ENCODE data around the gene METTL22.

The METTL22 gene

DNA sequence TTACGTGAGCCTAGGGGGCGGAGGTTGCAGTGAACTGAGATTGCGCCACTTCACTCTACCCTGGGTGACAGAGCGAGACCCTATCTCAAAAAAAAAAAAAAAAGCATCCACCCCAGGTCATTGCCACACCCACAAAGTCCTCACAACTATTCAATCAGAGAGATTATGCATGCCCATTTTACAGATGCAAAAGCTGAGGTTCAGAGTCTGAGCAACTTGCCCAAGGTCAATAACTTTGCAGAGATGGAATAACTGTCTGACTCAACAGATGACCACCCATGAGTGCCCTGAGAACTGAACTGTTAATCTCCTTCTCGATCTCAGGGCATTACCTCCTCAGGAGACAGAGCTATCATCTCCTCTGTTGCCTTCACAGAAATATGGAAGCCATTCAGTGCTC, 25.7 kb upstream of the METTL22 start:
- DNase-seq: no peak

DNA sequence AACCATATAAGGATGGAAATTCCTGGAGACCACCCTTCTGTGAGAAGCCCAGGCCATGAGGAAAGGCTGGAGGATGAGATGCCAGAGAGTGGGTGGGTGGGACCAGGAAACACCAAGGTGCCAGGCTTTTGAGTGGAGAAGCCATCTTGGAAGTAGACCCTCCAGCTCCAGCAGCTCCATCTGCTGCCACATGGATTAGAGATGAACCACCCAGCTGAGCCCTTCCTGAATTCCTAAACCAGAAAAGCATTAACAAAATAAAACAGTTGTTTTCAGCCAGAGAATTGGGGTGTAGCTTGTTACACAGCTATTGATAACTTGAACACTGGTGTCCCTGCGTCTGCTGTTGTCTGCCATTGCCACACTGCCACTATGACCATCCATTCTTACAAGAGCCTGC, 24.9 kb upstream of the METTL22 start:
- no peak for DNase-seq

DNA sequence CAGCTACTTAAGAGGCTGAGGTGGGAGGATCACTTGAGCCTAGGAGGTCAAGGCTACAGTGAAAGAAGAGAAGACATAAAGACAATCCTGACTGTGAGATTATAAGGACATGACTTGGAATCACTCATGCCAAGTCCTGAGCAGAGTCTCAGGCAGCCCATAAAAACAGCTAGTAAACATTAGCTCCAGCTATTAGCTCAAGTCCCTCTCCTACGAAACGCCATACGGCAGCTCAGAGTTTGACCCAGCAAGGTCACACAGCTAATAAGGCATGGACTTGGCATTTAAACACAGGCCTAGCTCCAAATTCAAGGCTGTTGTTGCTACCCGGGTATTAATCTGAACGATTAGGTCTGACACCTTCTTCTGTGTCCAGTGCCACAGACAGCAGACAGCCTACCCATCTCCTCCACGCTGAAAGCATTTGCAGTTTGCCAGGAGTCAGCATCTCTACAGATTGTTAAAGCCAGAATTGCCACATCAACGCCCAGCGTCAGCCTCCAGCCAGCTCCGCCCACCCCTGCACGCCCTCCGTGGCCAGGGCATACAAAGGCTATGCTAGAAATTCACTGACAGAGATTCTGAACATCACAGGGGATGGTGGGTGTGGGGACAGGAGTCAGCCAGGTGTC, 21.2 kb upstream of the METTL22 start:
- no peak for DNase-seq

DNA sequence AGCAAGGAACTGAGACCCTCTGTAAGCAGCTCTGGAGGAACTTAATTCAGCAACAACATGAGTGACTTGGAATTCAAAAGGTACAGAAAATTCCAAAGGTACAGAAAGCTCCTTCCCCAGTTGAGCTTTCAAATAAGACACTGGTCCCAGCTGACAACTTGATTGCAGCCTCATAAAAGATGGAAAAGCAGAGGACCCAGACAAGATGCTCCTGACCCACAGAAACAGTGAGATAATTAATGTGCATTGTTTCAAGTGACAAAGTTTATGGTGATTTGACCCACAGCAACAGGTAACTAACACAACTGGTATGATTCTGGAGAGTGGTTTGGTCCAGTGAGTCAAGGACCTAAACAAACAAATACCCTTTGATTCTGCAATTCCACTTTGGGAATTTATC, 15.9 kb upstream of the METTL22 start:
- DNase-seq: no peak

DNA sequence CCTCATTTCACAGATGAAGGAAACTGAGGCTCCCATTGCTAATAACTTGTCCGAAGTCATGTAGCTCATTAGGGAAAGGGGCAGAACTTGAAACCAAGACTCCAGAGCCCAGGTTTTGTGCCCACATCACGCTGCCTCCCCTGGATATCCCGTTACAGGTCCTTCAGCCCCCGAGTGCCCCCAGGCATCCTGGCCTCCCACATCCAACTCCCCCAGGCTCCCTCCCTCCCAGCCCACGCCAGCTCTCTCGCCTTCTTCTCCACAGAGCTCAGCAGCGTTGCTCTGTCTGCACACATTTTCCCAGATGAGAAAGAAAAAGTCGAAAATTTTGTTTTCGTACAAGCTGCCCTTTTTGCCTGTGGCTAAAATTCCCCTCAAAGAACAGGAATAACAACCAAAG, 14.3 kb upstream of the METTL22 start:
- DNase-seq: no peak

DNA sequence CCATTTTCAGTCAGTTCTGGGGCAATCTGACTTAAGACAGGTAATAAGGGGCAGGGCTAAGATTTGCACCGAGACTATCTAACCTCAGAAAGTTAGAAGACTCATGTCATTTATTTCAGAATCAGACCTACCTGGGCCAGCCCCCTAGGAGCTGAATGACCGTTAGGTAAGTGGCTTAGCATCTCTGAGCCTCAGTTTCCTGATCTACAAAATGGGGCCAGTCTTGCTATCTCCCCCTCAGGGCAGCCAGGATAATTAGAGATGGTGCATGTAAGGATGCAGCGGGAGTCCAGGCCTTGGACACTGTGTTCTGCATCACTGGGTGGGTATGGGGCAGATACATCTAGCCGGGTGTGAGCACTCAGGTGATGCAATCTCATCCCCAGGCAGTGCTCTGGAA, 10.4 kb upstream of the METTL22 start:
- DNase-seq: no peak

DNA sequence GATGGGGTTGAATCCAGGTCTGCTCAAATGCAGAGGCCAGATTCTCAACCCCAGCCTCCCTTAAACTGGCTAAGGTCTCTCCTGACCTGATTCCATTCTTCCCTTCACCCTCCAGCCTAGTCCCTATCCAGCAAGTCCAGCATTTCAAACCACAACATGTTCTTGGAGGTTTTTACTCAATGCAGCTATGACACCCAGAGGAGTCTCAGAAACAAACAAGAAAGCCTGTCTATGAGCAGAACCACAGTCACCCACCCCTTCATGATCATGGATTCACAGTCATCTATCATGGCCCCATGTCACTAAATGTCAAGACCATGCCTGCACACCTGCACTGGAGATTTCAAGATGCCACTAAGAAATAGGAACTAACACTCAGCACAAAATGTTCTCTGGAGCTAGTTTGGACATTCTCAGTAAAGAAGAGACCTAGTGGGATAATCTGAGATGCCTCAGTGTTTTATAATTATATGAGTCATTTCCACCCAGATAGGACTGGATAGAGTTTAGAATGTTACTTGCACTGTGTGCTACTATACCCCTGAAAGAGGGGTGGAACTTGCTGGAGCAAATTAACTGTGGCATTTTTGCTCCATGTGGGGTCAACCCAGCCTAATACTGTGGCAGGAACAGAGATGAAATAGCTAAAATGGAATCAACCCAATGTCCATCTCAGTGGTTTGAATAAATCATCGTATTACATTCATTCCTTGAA, 9.5 kb upstream of the METTL22 start:
- DNase-seq: no peak

DNA sequence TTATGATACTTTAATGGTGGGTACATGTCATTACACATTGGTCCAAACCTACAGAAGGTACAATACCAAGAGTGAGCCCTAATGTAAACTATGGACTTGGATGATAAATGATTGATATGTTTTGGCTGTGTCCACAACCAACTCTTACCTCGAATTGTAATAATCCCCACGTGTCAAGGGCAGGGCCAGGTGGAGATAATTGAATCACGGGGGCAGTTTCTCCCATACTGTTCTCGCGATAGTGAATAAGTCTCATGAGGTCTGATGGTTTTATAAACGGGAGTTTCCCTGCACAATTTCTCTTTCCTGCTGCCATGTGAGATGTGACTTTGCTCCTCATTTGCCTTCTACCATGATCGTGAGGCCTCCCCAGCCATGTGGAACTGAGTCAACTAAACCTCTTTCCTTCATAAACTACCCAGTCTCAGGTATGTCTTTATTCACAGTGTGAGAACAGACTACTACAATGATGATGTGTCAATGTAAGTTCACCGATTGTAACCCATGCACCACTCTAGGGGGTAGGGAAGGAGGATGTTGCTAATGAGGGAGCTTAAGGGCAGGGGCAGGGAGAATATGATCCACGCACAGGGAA, 7.0 kb upstream of the METTL22 start:
- DNase-seq: no peak

DNA sequence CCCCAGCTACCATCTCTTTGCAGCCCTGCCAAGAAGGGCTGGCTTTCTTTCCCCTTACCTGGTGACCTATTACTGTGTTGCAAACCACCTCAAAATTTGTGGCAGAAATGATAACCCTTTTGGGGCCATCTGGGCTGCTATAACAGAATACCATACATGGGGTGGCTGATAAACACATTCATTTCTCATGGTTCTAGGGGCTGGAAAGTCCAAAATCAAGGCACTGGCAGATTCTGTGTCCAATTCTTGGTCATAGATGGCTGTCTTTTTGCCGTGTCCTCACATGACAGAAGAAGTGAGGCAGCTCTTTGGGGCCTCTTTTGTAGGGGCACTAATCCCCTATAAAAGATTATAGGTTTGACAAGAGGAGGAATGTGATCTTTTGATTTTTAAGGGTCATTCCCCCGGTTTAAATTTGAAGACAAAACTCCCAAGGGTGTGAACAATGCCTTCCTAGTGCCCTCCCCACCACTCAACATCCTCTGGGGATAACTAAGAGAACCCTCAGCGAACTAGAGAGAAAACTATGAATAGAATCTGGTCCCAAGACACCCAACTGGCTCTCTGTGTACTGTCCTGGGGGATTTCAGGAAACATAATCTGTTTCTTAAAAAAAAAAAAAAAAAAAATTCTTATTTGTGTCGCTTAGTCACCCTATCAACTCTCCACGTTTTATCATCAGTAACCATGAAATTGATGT, 1.7 kb upstream of the METTL22 start:
- DNase-seq: no peak

DNA sequence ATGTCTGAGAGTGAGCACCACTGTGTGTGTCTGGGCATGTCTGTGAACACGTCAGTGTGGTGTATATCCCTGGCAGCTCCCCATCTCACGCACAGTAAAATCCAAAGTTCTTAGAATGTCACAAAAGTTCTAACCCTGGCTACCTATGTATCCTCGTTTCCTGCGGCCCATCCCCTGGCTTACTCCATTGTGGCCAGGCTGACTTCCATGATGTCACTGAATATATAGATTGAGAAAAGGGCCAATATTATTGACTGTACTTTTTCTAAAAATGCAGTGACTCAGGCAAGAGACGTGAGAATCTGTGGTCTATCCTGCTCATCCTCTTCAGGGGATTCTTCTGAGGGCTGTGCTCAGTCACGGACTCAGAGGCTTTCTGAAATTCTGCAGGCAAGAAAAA, 963 bp upstream of the METTL22 start:
- DNase-seq: no peak

DNA sequence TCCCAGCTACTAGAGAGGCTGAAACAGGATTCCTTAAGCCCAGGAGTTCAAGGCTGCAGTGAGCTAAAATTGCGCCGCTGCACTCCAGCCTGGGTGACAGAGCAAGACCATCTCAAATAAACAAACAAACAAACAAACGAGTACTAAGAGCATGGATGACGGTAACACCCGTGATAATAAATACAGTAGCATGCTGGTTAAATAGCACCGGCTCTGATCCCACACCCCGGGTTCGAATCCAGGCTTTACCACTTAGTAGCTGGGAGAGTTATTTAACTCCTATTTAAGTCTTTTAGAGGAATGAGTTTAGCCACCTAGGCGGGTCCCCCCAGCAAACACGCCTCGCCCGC, 301 bp upstream of the METTL22 start:
- DNase-seq: no peak

DNA sequence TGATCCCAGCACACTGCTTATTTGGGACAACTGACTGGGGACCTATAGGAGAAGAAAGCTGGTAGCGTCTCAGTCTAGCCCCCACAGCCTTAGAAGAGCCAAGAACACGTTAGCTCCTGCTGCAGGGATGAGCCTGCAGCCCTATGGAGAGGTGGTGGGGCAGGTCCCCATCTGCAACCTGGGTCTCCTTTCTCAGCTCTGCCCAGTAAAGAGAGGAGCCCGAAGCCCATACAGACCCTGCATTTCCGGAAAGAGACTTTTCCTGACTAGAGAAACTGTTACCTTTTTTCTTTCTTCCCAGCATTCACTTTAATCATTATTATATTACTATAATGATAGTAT, 788 bp downstream of the METTL22 start:
- no peak for DNase-seq

DNA sequence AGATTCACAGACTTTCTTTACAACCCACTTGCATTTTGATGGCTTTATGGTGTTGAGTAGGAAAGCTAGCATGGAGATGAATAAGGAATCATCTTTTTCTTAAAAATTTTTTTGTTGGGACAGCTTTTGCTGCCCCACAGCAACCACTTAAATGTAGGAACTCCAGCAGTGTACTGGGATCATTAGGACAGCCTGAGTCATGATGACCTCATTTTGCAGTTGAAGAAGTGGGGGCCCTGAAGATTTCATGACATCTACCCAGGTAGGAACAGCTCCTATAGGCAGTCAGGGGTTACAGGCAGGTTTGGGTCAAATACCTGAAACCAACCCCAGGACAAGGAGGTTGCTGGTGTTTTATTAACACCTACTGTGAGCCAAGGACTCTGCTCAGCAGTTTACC, 2.1 kb downstream of the METTL22 start:
- DNase-seq: no peak

DNA sequence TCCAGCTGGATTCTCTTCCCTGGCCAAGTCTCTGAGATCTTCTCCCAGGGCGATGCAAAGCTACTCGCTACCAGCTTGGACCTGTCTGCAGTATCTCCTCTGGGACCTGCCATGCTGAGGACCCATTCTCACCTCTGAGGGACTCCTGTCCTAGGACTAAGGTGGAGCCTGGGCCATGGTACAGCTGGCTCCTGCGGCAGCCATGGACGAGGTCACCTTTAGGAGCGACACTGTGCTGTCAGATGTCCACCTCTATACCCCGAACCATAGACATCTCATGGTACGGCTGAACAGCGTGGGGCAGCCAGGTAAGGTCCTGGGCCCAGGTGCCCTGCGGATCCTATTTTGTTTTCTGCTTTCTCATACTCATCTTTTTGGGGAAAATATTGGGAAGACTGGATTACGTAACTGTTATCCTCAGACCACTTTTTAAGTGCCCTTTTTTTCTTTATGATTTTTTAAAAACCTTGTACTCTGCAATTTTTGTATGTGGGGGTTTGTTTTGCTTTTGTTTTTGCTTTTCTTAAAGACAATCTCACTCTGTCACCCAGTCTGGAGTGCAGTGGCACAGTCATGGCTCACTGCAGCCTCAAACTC, 4.1 kb downstream of the METTL22 start:
- DNase-seq: no peak

DNA sequence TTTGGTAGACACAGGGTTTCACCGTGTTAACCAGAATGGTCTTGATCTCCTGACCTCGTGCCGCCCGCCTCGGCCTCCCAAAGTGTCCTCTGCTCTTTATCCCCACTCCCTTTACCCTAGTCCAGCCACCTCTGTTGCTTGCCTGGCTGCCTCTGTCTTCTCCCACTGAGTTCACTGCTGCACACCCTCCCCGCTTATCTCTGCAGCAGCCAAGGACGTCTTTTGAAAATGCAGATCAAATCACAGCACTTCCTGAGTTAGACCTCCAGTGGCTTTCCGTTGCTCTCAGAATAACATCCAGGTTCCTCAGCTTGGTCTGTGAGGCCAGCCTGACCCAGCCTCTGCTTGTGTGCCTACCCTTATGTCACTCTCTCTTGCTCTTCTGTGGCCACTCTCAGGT, 5.4 kb downstream of the METTL22 start:
- DNase-seq: no peak

DNA sequence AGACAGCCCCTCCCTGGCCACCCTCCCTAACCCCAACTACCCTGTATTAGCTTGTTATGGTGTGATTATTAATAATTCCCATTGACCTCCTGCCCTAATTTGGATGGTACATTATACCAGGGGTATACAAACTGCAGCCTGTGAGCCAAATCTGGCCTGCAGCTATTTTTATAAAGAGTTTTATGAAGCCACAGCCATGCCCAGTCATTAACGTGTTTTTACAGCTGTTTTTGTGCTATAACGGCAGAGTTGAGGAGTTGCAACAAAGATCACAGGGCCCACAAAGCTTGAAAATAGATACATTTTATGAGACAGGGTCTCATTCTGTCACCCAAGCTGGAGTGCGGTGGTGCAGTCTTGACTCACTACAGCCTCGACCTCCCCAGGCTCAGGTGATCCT, 6.0 kb downstream of the METTL22 start:
- DNase-seq: no peak

DNA sequence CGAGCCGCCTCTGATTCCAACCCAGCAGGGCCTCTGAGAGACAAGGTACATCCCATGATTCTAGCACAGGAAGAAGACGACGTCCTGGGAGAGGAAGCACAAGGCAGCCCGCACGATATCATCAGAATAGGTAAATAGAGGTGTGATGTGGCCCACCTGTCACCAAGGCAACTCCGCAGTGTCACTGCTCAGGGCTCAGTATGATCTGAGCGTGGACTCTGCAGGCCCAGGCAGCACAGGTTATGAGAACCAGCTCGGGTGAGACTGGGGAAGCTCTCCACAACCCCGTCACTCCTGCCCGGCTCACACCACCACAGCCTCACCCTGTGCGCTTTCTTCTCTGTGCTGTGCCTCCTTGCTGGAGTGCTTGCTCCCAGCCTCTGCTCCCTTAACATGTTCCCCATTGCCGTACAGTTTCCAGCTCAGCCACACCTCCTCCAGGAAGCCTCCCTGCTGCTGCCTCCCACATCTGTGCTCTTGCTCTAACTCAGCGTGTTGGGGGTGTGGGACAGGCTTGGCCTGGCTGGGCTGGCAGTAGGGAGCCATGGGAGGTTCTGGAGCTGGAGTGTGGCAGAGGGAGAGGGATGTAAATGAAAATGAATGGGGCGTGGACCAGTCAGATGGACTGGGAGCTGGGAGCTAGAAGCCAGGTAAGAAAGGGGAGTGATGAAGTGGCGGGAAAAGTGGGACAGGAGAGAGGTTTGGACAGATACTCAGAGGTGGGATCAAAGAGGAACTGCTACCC, 7.7 kb downstream of the METTL22 start:
- no peak for DNase-seq

DNA sequence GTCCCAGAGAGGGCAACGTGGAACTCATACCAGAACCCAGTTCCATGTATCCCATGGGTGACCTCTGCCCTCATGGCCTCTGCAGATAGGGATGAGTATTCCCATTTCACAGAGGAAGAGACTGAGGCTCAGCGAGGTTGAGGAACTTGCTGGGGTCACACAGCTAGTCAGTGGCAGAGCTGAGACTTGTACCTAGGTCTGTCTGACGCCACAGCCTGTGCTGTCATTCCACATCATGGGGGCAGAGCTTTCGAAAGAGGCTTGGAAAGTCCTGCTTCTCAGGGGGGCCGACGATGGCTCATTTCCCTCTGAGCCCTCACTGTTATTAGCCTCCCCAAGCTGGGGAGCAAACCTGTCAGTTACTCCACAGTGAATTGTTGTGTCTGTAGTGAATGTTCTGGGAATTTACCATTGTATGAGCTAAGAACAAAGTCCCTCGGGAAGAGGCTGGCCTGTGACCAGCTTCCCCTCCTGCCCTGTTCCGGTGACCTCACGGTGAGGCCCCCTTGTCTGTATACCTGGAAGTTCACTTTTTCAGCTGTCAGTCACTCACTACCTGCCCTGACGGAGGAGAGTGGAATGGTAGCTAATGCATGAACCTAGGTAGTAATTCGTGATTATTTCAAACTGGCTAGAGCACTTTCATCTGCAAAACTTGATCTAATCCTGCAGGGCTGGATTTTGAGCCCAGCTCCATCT, 8.9 kb downstream of the METTL22 start:
- DNase-seq: no peak

DNA sequence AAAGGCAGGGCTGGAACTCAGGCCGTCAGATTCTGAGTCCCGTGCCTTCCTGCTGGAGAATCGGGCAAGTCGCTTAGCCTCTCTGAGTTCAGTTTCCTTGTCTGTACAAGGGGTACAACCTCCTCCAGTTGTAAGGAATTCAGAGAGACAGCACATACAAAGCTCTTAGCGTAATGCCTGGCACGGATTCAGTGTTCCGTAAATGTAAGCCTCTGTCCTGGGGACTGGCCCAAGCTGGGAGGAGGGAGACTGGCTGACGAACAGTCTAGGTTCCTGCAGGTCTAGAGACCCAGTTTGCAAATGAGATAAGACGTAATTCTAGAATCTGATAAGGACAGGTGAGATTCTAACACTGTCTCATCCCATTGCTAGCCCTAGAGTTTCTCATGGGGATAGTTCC, 9.9 kb downstream of the METTL22 start:
- DNase-seq: no peak

DNA sequence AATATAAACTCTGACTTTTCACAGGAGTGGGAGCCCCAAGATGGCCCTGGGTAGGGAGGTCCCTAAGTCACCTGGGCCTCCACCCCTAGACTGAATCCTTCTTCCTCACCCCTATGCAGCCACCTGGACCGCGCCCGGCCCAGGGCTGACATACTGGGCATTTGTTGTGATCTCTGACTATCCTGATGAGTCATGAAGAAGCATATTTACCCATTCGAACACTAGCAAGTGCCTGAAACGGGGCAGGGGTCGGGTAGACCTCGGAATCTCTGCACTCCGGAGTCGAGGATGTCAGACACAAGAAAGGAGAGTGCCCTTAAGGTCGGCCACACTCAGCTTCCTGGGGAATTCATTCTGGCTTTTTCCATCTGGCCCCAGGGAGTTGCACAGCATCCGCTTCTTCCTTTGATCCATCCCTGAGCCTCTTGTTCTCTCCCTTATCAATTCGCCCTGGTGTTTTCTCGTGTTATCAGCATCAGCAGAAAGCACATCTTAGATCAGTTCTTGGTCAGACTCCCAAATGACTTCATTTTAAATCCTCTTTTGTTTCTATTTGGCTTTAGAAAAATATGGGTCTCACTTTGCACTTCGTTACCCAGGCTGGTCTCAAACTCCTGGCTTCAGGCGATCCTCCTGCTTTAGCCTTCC, 10.4 kb downstream of the METTL22 start:
- no peak for DNase-seq

DNA sequence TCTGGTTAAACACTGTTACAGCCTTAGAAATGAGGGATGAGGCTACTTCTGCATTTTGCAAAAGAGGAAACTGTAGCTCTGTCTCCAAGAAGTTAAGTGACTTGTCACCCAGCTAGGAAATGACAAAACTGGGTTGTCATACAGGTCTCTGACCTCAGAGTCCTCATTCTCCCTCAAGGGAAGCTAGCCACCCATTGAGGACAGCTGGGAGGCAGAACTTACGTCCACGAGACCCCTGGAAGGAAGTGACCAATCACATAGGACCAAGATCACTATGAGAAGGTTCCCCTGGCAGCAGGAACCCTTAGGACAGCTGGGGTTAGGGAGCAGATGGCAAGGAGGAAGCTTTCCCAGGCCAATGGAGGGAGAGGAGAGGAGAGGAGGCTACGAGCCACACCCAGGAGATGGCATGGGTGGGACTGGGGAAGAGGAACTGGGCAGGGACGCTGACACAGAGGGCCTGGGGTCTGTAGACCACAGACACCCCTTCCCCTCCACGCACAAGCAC, 11.2 kb downstream of the METTL22 start:
- DNase-seq: no peak
